Esophagus muscularis mucosa (tissue), 3 donors: ENCODE measurements around the gene C4orf51.

Source experiments
- CTCF ChIP-seq, 3 experiments: fragments of 200-600 bp in 2 of 3; fragments of 450-650 bp in 1 of 3; sonication (generic) in 2 of 3; IDR thresholded peaks; one replicate each; pipeline ENCODE4 v1.5.1; 2017 to 2019; ENCODE audit warnings: antibody characterized with exemption in 3 of 3, mild to moderate bottlenecking in 2 of 3, moderate library complexity in 1 of 3
- POLR2A ChIP-seq: fragments of 450-650 bp; IDR thresholded peaks from one replicate; pipeline ENCODE4 v1.6.1; 2017; ENCODE audit warnings: antibody characterized with exemption, moderate library complexity, mild to moderate bottlenecking, low read depth

DNA sequence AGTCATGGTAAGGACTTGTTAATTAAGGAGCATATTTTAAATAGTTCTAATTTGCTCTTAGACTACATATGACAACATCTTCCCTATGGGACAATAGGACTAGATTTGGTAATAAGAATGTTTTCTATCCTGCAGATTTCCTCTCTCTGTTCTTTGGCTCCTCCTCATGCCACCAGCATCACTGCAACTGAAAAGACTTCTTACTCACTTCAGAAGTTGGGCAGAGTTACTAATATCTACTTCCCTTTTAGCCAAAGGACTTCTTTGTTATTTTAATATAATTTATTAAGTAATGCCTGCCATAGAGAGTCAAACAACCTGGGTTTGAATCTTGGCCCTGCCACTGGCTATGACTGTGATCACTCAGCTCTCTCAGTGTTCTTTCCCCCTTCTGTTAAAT, 44.3 kb upstream of the C4orf51 start:
- no peak for TF ChIP-seq POLR2A
- TF ChIP-seq CTCF (IDR thresholded peaks at IDR 0.05): no peak
